HS-5 (cell line): ENCODE measurements around the gene GDI2.
"Not testable (repeated sequence)": the region's sequence is repeated elsewhere in the genome, so short reads cannot be mapped to it uniquely, and the experiment has no call there.

Experiments
- DNase-seq: peaks from one replicate; pipeline ENCODE4 v3.0.0-alpha.2; 2012; ENCODE audit warnings: low read depth

Gene GDI2

DNA sequence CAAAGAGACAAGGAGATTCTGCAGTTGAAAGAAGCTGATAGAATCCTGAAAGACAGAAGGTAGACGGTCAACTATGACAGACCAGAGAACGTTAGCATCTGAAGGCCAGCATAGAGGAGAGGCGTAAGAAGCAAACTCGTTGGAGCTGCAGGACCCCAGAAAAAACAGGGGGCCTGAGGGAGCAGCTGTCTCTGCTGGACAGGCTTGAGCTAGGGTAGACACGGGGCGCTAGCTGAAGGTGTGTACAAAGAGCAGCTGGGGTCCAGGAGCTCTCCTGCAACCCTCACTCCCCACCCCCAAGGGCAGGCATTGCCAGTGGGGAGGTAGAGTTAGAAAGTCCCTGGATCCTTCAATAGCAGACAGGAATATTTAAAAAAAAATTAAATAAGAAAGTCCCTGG lies 14.6 kb upstream of the GDI2 start:
- no peak for DNase-seq

GRCh38 chr10:5826511-5826910 lies 13.3 kb upstream of the GDI2 start:
- not testable (repeated sequence) for DNase-seq

DNA sequence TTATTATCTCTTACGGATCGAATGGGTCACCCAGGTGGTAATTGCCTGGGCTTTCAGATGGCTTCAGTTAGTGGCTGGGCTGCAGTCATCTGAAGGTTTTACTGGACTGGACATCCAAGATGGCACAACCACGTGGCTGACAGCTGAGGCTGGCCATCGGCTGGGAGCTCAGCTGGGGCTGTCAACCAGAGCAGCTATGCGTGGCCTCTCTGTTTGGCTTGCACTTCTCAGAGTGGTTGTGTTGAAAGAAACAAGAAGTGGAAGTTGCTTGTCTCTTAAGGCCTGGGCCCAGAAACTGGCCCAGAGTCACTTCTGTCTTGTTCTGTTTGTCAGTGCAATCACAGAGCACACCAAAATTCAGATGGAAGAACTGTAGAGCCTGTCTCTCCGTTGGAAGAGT lies 5.7 kb upstream of the GDI2 start:
- no peak for DNase-seq

DNA sequence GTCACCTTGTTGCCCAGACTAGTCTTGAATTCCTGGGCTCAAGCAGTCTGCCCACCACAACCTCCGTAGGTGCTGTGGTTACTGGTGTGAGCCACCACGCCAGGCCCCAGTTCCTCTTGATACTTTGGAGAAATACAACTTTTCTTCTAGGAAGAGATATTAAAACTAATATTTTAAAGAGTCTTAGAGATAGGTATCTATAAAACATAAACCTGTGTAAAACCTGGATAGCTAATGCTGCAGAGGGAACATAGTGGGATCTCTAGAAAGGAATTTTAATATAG lies 4.8 kb upstream of the GDI2 start:
- DNase-seq: no peak

- DNase-seq: no peak
Measured at GRCh38 chr10:5817322-5818047, 4.3 kb upstream of the GDI2 start.

- no peak for DNase-seq
Measured at GRCh38 chr10:5816170-5816569, 2.9 kb upstream of the GDI2 start.

GRCh38 chr10:5814110-5815107 lies 1.2 kb upstream of the GDI2 start:
- DNase-seq: no peak

- DNase-seq: no peak
Measured at GRCh38 chr10:5813091-5813340, 218 bp downstream of the GDI2 start.

DNA sequence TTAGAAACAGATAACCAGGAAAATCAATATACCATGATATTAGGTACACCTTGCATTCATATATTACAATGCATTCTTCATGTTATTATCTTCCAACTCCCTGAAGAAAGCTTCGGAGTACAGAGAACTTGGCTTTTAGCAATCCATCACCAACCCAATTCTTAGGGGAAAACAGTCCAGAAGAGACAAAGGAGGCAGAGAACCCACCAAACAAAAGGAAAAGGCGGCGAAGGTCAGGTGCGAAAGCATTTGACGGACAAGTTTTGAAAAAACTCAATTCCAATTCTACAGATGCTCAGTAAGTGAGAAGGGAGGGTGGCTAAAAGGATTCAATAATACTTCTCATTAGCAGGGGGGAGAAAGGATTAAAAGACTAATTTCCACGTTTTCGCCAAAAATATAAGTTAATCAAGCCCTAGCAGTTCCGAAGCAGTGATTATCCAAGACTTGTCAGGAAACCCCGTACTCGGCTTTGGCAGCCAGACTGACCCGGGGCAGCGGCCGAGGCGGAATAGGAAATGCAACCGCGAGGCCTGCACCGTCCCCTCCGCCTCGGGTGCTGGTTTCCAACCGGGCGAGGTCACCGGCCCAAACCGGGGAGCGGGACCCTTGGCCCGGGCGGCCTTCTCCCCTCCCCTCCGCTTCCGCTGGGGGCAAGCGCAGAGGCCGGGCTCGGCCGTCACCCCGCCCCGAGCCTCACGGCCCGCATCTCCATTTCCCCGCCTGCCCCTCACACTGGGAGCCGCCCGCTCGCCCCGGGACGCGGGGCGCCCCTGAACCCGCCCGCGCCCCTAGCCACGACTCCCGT lies 747 bp downstream of the GDI2 start:
- DNase-seq: no peak

DNA sequence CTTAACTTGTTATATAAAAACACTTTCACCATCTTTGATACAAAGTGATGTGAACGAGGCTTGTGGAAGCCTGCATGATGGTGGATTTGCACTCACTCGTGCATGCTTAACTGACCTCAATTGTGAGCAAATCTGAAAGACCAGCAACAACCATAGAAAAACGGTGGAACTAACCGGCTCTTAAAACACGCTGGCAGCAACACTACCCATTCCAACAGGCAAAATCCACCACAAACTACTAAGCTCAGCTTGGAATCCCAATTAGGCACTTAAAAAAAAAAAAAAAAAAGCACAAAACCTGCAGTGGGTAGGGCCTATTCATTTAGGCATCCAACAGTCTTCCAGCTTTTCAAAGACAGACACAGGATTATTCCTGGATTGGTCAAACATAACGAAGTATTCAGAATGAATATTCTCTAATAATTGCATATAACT lies 1.8 kb downstream of the GDI2 start:
- DNase-seq: no peak

GRCh38 chr10:5810225-5810624 lies 3.0 kb downstream of the GDI2 start:
- no peak for DNase-seq

DNA sequence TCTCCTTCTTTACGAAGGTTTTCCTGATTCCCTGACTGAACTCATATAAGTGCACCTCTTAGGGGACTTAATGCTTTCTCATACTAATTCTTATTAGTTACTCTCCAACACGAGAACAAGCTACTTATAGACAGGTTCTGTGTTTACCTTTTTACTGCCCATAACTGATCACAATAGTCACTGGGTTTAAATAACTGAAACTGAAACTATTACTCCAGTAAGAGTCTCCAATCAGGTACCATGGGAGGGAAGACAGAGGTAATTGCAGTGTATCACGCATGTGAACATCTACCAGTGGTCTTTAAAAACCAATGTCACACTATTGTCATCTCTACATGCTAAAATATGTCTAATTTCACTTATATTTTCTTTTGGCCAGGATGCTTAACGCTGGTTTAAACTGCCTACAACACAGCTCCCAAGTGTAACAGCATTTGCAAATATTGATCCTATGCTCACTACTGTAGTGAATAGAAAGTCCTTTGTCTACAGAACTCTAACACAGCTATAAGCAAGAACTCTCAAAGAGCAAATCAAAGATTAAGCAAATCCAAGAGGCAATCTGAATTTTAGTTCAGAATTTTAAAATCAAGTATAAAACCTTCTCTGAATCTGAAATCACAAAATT lies 3.6 kb downstream of the GDI2 start:
- DNase-seq: no peak

DNA sequence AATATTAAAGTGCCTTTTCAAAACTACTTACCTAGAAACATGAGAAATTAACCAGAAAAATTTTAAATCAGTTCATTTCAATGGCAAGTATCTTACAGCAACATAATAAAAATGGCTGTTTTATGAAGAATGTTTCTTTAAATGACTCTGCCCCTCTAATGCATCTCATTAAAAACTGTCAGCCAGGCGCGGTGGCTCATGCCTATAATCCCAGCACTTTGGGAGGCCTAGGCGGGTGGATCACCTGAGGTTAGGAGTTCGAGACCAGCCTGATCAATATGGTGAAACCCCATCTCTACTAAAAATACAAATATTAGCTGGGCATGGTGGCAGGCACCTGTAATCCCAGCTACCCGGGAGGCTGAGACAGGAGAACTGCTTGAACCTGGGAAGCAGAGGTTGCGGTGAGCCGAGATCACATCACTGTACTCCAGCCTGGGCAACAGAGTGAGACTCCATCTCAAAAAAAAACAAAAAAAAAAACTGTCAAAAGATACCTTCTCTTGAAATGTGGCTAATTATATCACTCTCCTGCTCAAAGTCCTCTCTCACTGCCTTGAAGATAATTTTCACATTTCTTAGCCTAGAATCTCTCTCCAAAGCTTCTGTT lies 4.3 kb downstream of the GDI2 start:
- DNase-seq: not testable (repeated sequence)

- no peak for DNase-seq
Measured at GRCh38 chr10:5806745-5807144, 6.5 kb downstream of the GDI2 start.

DNA sequence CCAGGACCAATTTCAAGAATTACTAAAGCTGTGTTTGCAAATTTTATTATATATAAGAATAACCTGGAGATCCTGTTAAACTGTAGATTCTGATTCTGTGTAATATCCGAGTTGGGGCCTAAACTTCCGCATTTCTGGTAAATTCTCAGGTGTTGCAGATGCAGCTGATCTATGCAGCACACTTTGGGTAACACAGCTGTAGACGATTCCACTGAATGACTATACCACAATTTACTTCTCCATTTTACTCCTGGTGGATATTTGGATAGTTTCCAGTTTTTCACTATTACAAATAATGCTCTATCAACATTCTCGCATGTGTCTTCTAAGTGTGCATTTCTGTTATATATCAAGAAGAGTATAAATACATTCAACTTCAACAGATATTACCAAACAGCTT lies 7.5 kb downstream of the GDI2 start:
- no peak for DNase-seq

- DNase-seq: no peak
Measured at GRCh38 chr10:5805260-5805659, 8.0 kb downstream of the GDI2 start.

GRCh38 chr10:5804386-5804785 lies 8.8 kb downstream of the GDI2 start:
- no peak for DNase-seq

- DNase-seq: no peak
Measured at GRCh38 chr10:5800782-5801181, 12.5 kb downstream of the GDI2 start.

- no peak for DNase-seq
Measured at GRCh38 chr10:5794236-5794635, 19.0 kb downstream of the GDI2 start.

DNA sequence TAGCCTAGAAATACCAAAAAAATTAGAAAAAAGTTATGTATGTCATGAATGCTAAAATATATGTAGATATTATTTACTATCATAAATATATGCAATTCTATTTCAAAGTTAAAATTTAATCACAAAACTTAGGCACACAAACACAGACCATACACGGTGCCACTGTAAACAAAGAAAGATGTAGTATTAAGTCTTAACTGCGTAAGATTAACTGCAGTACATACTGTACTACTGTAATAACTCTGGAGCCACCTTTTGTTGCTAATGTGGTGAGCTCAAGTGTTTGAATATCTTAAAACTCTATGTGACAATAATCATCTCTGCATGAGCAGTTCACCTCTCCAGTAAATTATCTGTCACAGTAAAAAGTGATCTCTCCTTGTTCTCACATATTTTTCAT lies 23.6 kb downstream of the GDI2 start:
- DNase-seq: no peak

DNA sequence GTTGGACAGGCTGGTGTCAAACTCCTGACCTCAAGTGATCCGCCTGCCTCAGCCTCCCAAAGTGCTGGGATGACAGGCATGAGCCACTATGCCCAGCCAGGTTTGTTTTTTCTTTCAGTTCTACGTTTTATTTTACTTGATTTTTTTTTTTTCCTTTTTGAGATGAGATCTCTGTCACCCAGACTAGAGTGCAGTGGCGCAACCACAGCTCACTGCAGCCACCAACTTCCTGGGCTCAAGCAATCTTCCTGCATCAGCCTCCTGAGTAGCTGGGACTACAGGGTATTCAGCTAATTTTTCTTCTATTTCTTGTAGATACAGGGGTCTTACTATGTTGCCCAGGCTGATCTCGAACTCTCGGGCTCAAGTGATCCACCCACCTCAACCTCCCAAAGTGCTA lies 24.3 kb downstream of the GDI2 start:
- DNase-seq: no peak

DNA sequence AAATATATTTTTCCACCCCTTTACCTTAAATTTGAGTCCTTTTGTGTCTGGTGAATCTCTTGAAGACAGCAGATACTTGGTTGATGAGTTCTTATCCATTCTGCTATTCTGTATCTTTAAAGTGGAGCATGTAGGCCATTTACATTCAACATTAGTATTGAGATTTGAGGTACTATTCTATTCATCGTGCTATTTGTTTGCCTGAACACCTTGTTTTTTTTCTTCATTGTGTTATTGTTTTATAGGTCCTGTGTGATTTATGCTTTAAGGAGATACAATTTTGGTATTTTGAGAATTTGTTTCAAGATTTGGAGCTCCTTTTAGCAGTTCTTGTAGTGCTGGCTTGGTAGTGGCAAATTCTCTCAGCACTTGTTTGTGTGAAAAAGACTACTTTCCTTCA lies 29.9 kb downstream of the GDI2 start:
- no peak for DNase-seq
